Stimulated activated CD8-positive, alpha-beta memory T cell treated with anti-CD3 and anti-CD28 coated beads, Interleukin-15, amount 100 ng/mL, for 24 hours (primary cell): ENCODE measurements around the gene CTNNA2.

Experiments
- DNase-seq: peaks from one replicate; pipeline ENCODE4 v3.0.0-alpha.2; 2020; ENCODE audit warnings: low read depth

Gene CTNNA2

GRCh38 chr2:80403081-80403480 lies 890.2 kb downstream of the CTNNA2 start:
- no peak for DNase-seq

- no peak for DNase-seq
Observed at GRCh38 chr2:80407377-80407776, 894.5 kb downstream of the CTNNA2 start.

GRCh38 chr2:80410346-80410745 lies 897.5 kb downstream of the CTNNA2 start:
- DNase-seq, result no peak

- no peak for DNase-seq
Observed at GRCh38 chr2:80413136-80413535, 900.3 kb downstream of the CTNNA2 start.

GRCh38 chr2:80417737-80418136 lies 904.9 kb downstream of the CTNNA2 start:
- no peak for DNase-seq

- DNase-seq, result no peak
Observed at GRCh38 chr2:80420530-80421208, 907.8 kb downstream of the CTNNA2 start.

- DNase-seq, result no peak
Observed at GRCh38 chr2:80429251-80429650, 916.4 kb downstream of the CTNNA2 start.

- no peak for DNase-seq
Observed at GRCh38 chr2:80437959-80438358, 925.1 kb downstream of the CTNNA2 start.

GRCh38 chr2:80438686-80439085 lies 925.8 kb downstream of the CTNNA2 start:
- DNase-seq, result no peak

GRCh38 chr2:80454628-80455027 lies 941.8 kb downstream of the CTNNA2 start:
- DNase-seq, result no peak

GRCh38 chr2:80459028-80459427 lies 946.2 kb downstream of the CTNNA2 start:
- no peak for DNase-seq

- DNase-seq, result no peak
Observed at GRCh38 chr2:80461505-80462197, 948.8 kb downstream of the CTNNA2 start.

GRCh38 chr2:80462654-80463053 lies 949.8 kb downstream of the CTNNA2 start:
- DNase-seq, result no peak

- no peak for DNase-seq
Observed at GRCh38 chr2:80464275-80464674, 951.4 kb downstream of the CTNNA2 start.

- DNase-seq, result no peak
Observed at GRCh38 chr2:80467262-80467811, 954.5 kb downstream of the CTNNA2 start.

- DNase-seq, result no peak
Observed at GRCh38 chr2:80469428-80469827, 956.6 kb downstream of the CTNNA2 start.

GRCh38 chr2:80473069-80473468 lies 960.2 kb downstream of the CTNNA2 start:
- DNase-seq, result no peak

- DNase-seq, result no peak
Observed at GRCh38 chr2:80473796-80474195, 960.9 kb downstream of the CTNNA2 start.

GRCh38 chr2:80475970-80476369 lies 963.1 kb downstream of the CTNNA2 start:
- no peak for DNase-seq

- DNase-seq, result no peak
Observed at GRCh38 chr2:80476535-80477117, 963.8 kb downstream of the CTNNA2 start.

- no peak for DNase-seq
Observed at GRCh38 chr2:80482276-80482675, 969.4 kb downstream of the CTNNA2 start.

GRCh38 chr2:80489717-80490116 lies 976.9 kb downstream of the CTNNA2 start:
- no peak for DNase-seq

GRCh38 chr2:80490964-80491363 lies 978.1 kb downstream of the CTNNA2 start:
- DNase-seq, result no peak
